IPS-18c (cell line): ENCODE results near the gene MIGA2.

ENCODE experiments used
- H3K4me3 ChIP-seq: 2 replicates; pipeline ENCODE4 v1.7.0; 2013; ENCODE audit warnings: low read depth, mild to moderate bottlenecking, low read length, moderate library complexity; ENCODE audit not compliant: insufficient read depth
- H3K9me3 ChIP-seq: one replicate; pipeline ENCODE4 v1.6.1; 2013; ENCODE audit warnings: mild to moderate bottlenecking, low read length, moderate library complexity; ENCODE audit not compliant: control insufficient read depth, insufficient read depth

Gene MIGA2

DNA sequence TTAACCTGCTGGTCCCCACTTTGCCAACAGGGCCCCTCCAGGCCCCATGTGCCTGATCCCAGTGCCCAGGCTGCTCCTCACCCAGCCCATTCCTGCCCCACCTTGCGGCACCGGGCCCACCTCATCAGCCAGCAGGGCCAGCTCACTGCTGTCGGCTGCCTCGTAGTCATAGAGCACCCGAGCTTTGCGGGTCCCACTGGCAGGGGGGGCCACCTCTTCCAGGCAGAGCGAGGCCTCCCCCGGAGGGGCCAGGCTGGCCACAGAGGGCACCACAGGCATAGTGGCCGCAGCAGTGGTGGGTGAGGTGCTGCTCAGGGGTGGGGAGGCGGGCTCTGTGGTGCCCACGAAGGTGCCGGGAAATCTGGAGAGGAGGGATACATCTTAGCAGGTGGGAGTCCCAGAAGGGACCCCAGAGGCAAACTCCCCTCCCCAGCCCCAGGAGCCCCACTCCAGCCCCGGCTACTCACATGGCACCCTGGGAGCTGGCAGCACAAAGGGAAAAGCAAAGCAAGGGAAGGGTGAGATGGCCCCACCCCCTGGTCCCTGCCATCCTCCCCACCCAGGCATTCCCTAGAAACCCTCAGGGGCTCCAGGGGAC, 27.3 kb upstream of the MIGA2 start:
- Histone ChIP-seq H3K9me3 (no peaks in the 10 kb centered on the region), H3K4me3 (no peak overlapping the region)

DNA sequence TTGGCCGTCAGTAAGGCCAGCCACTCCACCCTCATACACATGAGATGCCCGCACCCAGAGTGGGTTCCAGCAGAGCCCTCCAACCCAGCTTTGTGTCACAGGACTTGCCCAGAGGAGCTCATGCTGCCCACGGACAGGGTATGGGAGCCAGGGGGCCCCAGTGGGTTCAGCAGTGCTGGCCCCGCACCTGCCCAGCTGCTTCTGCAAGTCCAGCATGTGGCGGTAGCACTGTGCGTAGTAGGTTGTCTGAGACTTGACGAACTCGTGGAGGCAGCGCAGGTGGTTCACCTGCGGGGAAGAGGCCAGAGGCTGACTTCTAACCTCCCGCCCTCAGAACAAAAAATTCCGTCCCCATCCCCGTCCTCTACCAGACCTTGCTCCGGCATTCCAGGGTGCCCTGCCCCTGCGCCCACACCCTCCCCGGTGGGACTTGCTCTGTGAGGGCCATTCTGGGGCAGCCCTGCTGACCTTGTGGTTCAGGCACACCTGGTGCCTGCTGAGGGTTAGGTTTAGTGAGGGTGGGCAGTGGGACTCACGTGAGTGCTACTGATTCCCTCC, 26.8 kb upstream of the MIGA2 start:
- no peak overlapping the region for H3K4me3 ChIP-seq
- no peaks in the 10 kb centered on the region for H3K9me3 ChIP-seq

DNA sequence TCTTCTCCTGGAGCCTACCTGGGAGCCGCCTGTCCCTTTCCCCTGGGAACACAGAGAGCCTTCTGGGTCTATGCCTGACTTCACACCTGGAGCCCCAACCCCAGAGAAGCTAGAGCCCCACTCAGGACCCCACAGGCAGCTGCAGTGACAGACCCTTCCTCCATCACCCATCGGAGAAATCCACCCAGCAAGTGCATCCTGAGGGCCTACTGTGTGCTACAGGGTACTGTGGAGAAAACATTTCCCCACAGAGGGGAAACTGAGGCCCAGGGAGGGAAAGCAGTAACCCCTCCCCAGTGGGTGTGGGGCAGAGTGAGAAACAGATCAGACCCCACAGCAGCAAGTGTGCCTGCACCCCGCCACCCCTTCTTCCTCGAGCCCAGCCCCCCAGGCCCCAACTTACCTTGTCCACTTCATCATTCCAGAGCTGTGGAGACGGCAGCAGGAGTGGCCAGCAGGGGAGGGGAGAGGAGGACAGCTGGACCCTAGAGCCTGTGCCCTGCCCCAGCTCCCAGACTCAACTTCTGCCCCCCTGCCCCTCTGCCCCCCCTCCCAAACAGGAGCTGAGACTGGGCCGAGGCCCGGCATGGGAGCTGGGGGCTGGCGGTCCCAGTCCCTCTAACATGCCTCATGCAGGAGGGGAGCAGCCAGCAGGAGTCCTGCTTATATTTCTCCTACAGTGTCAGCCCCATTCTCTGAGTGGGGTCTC, 26.0 kb upstream of the MIGA2 start:
- no peak overlapping the region for H3K4me3 ChIP-seq
- no peaks in the 10 kb centered on the region for H3K9me3 ChIP-seq

DNA sequence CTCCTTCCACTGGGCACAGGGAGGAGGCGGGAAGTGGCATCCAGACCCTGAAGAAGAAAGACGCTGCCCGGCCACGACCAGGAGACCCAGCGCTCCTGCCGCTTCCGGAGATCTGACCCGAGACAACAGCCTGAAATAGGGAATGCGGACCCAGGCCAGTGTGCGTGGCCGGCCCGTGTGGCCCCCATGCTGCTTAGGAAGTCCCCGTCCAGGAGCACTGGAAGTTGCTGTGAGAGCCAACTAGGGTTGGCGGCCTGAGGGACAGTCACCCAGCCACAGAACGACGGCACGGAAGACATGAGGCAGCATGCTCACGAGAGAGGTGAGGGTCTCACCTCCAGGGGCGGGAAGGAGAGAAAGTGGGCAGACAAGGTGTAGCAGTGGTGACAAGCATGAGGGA, 25.3 kb upstream of the MIGA2 start:
- Histone ChIP-seq H3K4me3 (no peak overlapping the region), H3K9me3 (no peaks in the 10 kb centered on the region)

DNA sequence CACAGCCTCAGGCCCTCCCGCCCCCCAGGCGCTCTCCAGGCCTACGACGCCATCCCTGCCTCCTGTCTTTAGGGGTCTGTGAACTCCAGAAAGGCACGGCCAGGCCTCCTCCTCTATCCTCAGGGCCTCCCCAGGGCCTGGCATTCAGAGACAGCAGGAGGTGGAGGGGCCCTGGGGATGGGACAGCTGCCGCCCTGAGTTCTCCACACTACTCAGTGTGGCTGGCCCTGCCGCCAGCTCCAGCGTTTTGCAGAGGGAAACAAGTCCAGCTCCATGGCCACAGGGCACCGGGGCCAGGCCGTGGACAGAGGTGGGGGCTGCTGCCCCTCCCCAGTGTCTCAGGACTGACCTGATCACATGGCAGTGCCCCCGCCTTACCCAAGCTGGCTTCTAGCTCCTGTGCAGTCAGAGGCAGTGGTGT, 24.7 kb upstream of the MIGA2 start:
- H3K4me3 ChIP-seq, result no peak overlapping the region
- H3K9me3 ChIP-seq, result no peaks in the 10 kb centered on the region

DNA sequence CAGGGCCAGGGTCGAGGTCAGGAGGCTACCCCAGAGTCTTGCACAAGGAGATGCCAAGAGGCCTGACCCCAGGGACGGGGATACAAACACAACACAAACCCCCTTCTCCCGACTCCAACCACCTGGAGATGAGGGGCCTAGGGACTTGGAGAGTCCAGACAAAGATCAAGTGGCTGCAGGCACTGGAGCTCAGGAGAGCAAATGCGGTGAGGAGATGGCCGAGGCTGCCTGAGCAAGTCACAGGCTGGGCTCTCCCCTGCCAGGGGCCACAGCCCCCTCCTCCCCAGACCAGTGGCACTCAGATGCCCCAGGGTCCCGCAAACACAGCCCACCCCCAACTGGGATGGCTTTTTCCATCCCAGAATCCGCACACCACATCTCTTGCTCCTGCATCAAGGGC, 24.1 kb upstream of the MIGA2 start:
- Histone ChIP-seq H3K4me3 (no peak overlapping the region), H3K9me3 (no peaks in the 10 kb centered on the region)

DNA sequence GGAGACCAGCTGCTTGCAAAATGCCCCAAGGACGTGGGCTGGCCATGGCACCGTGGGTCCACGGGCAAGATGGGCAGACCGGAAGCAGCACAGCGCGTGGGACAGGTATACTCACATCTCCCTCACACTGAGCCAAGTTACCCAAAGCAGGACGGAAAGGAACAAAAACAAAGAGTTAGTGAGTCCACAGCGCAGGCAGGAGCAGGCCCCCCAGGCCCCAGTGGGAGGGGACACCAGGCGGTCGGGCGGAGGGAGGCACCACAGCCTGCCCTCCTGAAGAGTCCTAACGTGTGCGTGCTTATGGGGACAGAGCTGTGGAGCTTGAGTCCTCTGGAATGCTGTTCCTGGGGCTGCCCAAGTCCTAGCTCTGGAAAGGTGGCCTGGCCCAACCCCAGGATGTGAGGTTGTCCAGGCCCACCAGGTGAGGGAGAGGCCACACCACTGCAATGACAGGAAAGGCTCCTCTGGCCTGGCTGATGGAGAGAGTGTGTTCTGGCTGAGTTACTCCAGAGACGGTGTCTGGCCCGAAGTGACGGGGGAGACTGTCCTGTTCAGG, 23.5 kb upstream of the MIGA2 start:
- Histone ChIP-seq H3K4me3 (no peak overlapping the region), H3K9me3 (no peaks in the 10 kb centered on the region)

DNA sequence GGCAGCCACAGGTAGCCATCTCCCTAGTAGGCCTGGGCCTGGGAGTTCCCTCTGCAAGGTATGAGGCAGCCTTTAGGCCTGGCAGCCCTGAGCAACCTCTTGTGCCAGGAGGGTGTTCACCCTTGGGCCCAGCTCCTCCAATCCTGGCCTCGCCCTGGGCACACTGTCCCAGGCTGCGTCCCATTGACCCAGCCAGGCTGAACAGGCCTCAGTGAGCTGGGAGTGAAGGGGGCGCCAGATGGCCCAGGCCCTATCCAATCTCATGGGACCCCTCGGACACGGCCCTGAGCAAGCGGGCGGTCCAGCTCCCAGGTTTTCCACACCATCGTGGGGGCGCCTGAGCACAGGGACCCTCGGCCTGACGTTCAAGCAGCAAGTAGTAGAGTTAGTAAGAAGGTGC, 22.8 kb upstream of the MIGA2 start:
- H3K9me3 ChIP-seq, result no peaks in the 10 kb centered on the region
- no peak overlapping the region for H3K4me3 ChIP-seq

DNA sequence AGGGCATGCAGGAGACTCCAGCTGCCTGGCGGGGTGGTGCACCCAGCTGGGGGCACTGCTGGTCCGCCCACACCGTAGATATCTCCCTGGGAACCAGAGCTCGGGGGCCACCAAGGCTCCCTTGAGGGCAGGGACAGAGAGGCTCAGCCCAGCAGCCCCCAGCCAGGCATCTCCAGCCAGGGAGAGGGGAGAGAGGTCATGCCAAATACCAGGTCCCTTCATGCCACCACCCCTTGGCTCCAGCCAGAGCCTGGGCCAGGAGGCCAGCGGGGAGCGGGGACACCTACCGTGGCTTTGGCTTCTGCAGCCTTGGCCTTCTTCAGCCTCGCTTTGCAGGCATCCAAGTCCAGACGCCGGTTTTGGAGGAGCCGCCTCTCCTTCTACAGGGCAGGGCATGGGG, 22.3 kb upstream of the MIGA2 start:
- no peak overlapping the region for H3K4me3 ChIP-seq
- H3K9me3 ChIP-seq, result no peaks in the 10 kb centered on the region

DNA sequence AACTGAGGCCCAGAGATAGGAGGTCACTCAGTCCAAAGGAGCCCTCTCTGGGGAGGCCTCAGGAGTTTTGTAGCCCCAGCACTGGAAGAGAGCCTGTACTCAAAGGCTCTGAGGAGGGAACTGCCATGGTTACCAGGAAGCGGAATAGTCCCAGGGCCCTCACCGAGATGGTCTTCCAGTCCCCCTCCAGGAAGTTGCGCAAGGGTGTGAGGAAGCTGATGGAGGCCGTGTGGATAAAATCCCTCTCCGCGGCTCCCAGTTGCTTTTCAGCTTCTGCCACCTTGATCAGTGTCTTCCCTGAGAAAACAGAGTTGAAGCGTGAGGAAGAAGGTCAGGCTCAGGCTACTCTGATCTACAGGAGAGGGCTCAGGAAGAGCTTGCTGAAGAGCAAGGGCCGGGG, 21.8 kb upstream of the MIGA2 start:
- Histone ChIP-seq H3K4me3 (no peak overlapping the region), H3K9me3 (no peaks in the 10 kb centered on the region)

DNA sequence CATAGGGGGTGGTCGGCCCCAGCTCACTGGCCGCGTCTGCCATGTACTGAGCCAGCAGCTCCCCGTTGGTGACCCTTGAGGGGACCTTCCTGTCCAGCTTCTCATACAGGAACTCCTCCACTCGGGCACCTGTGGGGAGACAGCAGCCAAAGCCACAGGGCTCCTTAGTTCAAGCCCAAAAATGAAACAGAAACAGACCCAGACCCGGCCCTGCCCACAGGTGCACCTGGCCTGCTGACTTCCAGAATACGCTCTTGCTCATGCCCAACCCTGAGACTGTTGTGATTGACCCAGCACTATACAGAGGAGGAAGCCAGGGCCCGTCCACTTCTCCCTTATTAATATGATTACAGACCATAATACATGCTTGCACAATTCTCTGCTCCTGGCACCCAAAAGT, 15.3 kb upstream of the MIGA2 start:
- no peak overlapping the region for H3K4me3 ChIP-seq
- H3K9me3 ChIP-seq, result no peaks in the 10 kb centered on the region

DNA sequence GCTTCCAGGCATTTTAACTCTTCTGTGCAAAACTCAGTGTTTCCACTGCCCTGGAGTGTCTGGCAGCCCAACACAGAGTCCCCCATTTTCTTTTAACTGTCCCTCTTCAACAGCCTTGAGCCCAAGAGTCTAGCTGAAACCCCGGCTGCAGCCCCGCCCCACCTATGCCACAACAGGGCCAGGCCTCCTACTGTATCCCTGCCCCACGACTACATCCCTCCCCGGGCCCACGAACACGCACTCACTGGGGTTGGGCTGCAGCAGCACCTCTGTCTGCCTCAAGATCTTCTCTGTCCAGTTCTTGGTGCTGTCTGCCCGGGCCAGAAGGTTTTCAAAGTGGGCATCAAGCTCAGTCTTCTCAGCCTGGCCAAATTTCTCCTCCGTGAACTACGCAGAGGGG, 14.4 kb upstream of the MIGA2 start:
- no peaks in the 10 kb centered on the region for H3K9me3 ChIP-seq

DNA sequence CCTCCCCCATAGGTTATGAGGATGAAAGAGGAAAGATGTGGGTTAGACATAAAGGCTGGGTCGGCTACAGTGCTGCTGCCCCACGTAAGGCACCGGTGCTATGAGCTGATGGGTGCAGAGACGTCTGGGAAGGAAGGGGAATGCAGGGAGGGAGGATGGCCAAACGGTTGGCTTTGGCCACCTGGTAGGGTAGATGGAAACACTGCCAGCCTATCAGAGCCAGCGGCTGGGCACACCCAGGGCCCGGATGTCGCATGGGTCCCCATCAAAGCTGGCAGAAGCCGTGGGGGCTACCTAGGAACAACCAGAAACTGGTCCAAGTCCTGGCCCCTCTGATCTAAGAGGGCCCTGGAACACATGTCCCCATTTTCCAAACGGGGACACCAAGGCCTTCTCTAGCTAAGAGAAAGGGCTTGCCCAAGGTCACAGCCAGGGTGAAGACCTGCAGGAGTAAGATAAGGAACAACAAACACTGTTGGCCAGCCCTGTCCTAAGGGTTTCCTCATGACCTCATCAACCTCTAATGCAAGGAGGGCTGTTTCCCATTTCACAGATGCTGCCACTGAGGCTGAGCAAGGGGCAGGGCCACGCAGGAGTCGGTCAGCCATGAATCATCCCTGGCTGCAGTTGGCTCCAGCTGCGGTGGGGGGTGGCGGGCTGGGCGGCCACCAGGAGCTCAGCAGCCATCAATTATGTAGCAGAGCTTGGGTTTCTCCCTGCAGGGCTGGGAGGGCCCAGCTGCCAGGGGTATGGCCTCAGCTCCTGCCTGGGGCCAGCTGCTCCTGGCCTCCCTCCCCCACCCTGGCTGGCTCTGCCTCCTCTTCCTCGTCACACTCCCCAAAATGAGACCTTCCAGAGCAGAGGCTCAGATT, 13.2 kb upstream of the MIGA2 start:
- no peaks in the 10 kb centered on the region for H3K9me3 ChIP-seq
- no peak overlapping the region for H3K4me3 ChIP-seq

More for the DNA sequence above, 14.4 kb upstream of the MIGA2 start:
- H3K4me3 ChIP-seq, result no peak overlapping the region

DNA sequence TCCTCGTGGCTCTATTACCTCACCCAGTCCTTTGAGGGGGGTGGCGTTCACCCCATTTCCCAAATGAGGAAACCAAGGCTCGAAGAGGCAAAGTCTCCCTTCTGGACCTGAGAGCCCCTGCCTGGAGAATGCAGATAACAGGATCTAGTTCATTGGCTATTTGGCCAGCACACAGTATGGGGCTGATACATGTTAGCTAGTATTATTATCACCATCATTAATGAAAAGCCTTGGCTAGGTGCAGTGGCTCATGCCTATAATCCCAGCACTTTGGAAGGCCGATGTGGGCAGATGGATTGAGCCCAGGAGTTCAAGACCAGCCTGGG, 12.6 kb upstream of the MIGA2 start:
- no peak overlapping the region for H3K4me3 ChIP-seq
- H3K9me3 ChIP-seq, result no peaks in the 10 kb centered on the region

DNA sequence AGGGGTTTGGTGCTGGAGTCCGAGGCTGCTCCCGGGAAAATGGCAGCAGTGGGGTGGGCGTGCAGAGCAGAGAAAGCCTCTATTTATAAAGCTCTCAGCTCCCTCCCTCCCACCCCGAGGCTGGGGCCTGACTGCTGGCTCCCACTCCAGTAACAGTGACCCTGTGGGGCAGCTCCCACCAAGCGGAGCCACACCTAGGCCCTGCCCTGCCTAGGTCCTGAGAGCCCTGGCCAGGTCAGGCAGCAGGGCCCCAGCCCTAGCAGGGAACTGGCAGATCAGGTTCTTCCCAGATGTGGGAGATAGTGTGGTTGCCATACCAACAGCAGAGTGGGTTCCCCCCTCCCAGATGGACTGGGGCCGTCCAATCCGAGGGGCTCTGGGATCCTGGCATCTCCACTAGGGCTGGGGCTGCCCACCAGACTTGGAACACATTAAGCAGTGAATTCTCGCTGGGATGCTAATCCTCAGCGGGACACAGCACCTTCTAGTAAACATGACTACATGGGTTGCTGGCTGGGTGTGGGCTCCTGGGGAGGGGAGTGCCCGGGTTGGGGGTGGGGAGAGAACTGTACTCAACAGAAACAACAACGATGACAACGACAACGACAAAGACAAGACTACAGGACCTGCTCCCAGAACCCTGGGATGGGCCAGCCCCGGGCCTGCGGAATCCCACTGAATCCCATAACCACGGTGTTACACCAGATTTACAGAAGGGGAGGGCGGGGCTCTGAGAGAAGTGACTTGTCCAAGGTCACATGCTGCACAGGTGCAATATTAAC, 9.8 kb upstream of the MIGA2 start:
- H3K4me3 ChIP-seq, result peak overlapping the region; percentile 58; the same call in 1 of the 2 replicates
- no peaks in the 10 kb centered on the region for H3K9me3 ChIP-seq

DNA sequence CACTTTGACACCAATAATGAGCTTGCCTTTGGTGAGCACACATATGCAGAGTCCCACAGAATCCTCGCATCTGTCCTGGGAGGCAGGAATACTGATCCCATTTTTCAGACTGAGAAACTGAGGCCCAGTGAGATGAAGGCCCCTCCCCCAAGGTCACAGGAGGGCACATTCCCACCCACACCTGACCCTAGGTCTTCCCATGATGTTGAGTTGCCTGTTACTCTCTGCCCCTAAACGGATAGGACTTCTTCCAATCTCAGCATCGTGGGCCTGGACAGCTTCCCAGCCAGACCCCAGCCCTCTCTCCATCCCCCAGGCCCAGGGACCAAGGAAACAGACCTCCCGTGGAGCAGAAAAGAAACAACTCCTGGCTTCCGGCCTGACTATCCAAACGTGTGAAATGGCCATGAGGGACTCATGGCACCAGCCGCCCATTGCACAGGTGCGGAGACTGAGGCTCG, 9.2 kb upstream of the MIGA2 start:
- Histone ChIP-seq H3K9me3 (no peaks in the 10 kb centered on the region), H3K4me3 (peak overlapping the region; percentile 58)

DNA sequence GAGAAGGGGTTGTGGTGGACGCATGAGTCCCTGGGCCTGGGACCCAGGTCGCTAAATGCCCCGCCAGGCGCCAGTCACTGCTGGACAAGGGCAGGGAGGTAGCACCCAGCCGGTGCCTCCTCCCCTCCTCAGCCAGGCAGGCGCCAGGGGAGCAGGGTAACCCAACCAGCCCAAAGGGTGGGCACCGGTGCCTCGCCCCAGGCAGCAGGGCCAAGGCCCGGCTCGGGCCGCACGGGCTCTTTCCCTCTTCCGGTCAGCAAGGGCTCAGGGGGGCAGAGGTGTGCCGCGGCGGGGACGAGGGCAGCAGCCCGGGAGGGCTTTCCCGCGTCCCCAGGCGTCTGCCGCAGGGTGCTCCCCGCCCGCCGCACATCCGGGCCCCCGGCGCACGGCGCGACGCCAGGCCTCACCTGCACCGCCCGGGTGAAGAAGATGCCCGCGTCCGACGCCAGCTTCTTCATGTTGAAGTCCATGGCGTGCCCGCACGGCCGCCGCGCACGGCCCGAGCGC, 8.7 kb upstream of the MIGA2 start:
- no peaks in the 10 kb centered on the region for H3K9me3 ChIP-seq

More for the DNA sequence above, 8.7 kb upstream of the MIGA2 start:
- peak overlapping the region; percentile 58 for H3K4me3 ChIP-seq
